Esophagus muscularis mucosa (tissue), 4 donors: ENCODE results near the gene RHBDL3. TPM values are rescaled to one million over a fixed set of nuclear protein-coding genes. Genes with fewer than 3 reads are reported as not detected.
A peak's percentile ranks its signal among the peaks of the same experiment; 100 is the strongest.

Experiments
- DNase-seq: peaks from one replicate; pipeline ENCODE4 v3.0.0-alpha.2; 2017; ENCODE audit errors: extremely low spot score
- H3K27ac ChIP-seq, 4 donors: fragments of 200-600 bp; sonication (generic); replicated peaks in 1 of 4; 1 replicate in 3 of 4; 2 replicates in 1 of 4; pipeline ENCODE4 v1.5.1; 2016 to 2019; ENCODE audit warnings: mild to moderate bottlenecking in 1 of 4
- H3K27me3 ChIP-seq, 4 donors: fragments of 200-600 bp; sonication (generic); one replicate each; pipeline versions ENCODE4 v1.5.1 to v1.6.0; 2016 to 2019
- H3K36me3 ChIP-seq, 4 donors: fragments of 200-600 bp; sonication (generic); one replicate each; pipeline ENCODE4 v1.5.1; 2016 to 2019
- H3K4me1 ChIP-seq, 4 donors: fragments of 200-600 bp; sonication (generic); one replicate each; pipeline ENCODE4 v1.5.1; 2016 to 2019
- H3K4me3 ChIP-seq, 4 donors: fragments of 200-600 bp; sonication (generic); 1 replicate in 2 of 4; 2 replicates in 2 of 4; pipeline ENCODE4 v1.5.1; 2016 to 2019; ENCODE audit warnings: mild to moderate bottlenecking in 4 of 4, moderate library complexity in 1 of 4
- H3K9me3 ChIP-seq, 4 donors: fragments of 200-600 bp; sonication (generic); 1 replicate in 3 of 4; 2 replicates in 1 of 4; pipeline ENCODE4 v1.5.1; 2016 to 2019
- CTCF ChIP-seq, 3 experiments: fragments of 200-600 bp in 2 of 3; fragments of 450-650 bp in 1 of 3; sonication (generic) in 2 of 3; IDR thresholded peaks; one replicate each; pipeline ENCODE4 v1.5.1; 2017 to 2019; ENCODE audit warnings: antibody characterized with exemption in 3 of 3, mild to moderate bottlenecking in 2 of 3, moderate library complexity in 1 of 3
- EP300 ChIP-seq: sonication (generic); formaldehyde crosslinking; IDR thresholded peaks from one replicate; pipeline ENCODE4 v1.6.1; 2017; ENCODE audit warnings: antibody characterized with exemption
- POLR2A ChIP-seq: fragments of 450-650 bp; IDR thresholded peaks from one replicate; pipeline ENCODE4 v1.6.1; 2017; ENCODE audit warnings: antibody characterized with exemption, moderate library complexity, mild to moderate bottlenecking, low read depth
- POLR2AphosphoS5 ChIP-seq, 2 donors: sonication (generic); formaldehyde crosslinking; IDR thresholded peaks; one replicate each; pipeline ENCODE4 v1.6.1; 2017; ENCODE audit warnings: antibody characterized with exemption in 2 of 2
- WGBS: methylation state at CpG from one replicate; pipeline ENCODE4 v1.1.5; 2018; 5-methylcytosine and 5-hydroxymethylcytosine counted together
- intact Hi-C: fragments of 100-400 bp; cut with DNase I; formaldehyde crosslinking; loops from one replicate; pipeline ENCODE4 v1.15.1; 2023
- total RNA-seq, 4 donors: library from RNA; depleted of rRNA; stranded (reverse); fragments of >200 nt; gene quantifications; one replicate each; pipeline versions ENCODE4 v1.1.0 to v1.2.1, GENCODE V29; 2016

Gene RHBDL3
- total RNA-seq, 4 donors from 2014 or later, result 0.42 to 2.1 (median 1.0) TPM

GRCh38 chr17:32264823-32265191 is 825 bp upstream of the RHBDL3 start:
- peaks cover 19 to 38% (median 33%) of the 10 kb centered on the region in 4 donors for H3K4me1 ChIP-seq
- no peak for DNase-seq
- H3K27me3 ChIP-seq, result peaks cover 0 to 34% (median 12%) of the 10 kb centered on the region in 4 donors
- no peaks in the 10 kb centered on the region for H3K36me3 ChIP-seq
- TF ChIP-seq CTCF (IDR thresholded peaks at IDR 0.05), result no peak
- TF ChIP-seq POLR2A, result no peak
- no peak for TF ChIP-seq POLR2AphosphoS5 (IDR thresholded peaks at IDR 0.05)
- no peak for TF ChIP-seq EP300
- WGBS, result 50% methylated on average over 8 of the region's 8 CpGs
- H3K4me3 ChIP-seq, result peak overlapping the region; percentile 67 to 84 (median 75)
- intact Hi-C loops, result no loop called here
- peak overlapping the region in 2 of 4 donors; percentile 17 to 63 for H3K27ac ChIP-seq
- no peaks in the 10 kb centered on the region for H3K9me3 ChIP-seq

GRCh38 chr17:32266051-32266388 is 388 bp downstream of the RHBDL3 start:
- Histone ChIP-seq H3K4me1 (peaks cover 19 to 38% (median 33%) of the 10 kb centered on the region in 4 donors), H3K4me3 (peak overlapping the region; percentile 67 to 84 (median 75)), H3K9me3 (no peaks in the 10 kb centered on the region), H3K36me3 (no peaks in the 10 kb centered on the region), H3K27me3 (peaks cover 0 to 39% (median 12%) of the 10 kb centered on the region in 4 donors), H3K27ac (peak overlapping the region in 1 of 4 donors; percentile 47)
- intact Hi-C loops, result no loop called here
- TF ChIP-seq EP300 (no peak), POLR2AphosphoS5 (IDR thresholded peaks at IDR 0.05) (no peak), CTCF (IDR thresholded peaks at IDR 0.05) (no peak), POLR2A (no peak)
- DNase-seq, result no peak
- no CpG with 5 or more reads among the region's 55 CpGs for WGBS

GRCh38 chr17:32266389-32267301 is 1.0 kb downstream of the RHBDL3 start:
- 7% methylated on average over 5 of the region's 78 CpGs for WGBS
- no peak for DNase-seq
- H3K27ac ChIP-seq, result peak overlapping the region in 1 of 4 donors; percentile 47
- no peak for TF ChIP-seq POLR2AphosphoS5 (IDR thresholded peaks at IDR 0.05)
- no peak for TF ChIP-seq POLR2A
- no peak for TF ChIP-seq CTCF (IDR thresholded peaks at IDR 0.05)
- no peak for TF ChIP-seq EP300
- H3K9me3 ChIP-seq, result no peaks in the 10 kb centered on the region
- peaks cover 19 to 35% (median 31%) of the 10 kb centered on the region in 4 donors for H3K4me1 ChIP-seq
- peak overlapping the region; percentile 67 to 84 (median 75) for H3K4me3 ChIP-seq
- peaks cover 0 to 39% (median 12%) of the 10 kb centered on the region in 4 donors for H3K27me3 ChIP-seq
- intact Hi-C loops, result no loop called here
- H3K36me3 ChIP-seq, result no peaks in the 10 kb centered on the region

GRCh38 chr17:32267690-32268205 is 2.1 kb downstream of the RHBDL3 start:
- H3K27ac ChIP-seq, result no peak overlapping the region
- WGBS, result 30% methylated on average over 8 of the region's 10 CpGs
- no peak for DNase-seq
- H3K36me3 ChIP-seq, result no peaks in the 10 kb centered on the region
- intact Hi-C loops, result no loop called here
- TF ChIP-seq POLR2A (no peak), POLR2AphosphoS5 (IDR thresholded peaks at IDR 0.05) (no peak), CTCF (IDR thresholded peaks at IDR 0.05) (no peak), EP300 (no peak)
- peaks cover 19 to 34% (median 29%) of the 10 kb centered on the region in 4 donors for H3K4me1 ChIP-seq
- H3K9me3 ChIP-seq, result no peaks in the 10 kb centered on the region
- peaks cover 0 to 43% (median 12%) of the 10 kb centered on the region in 4 donors for H3K27me3 ChIP-seq
- H3K4me3 ChIP-seq, result no peak overlapping the region
